Lung (tissue), 12 donors: Measurements from ENCODE around the gene TMEM114. TPM values are rescaled to one million over a fixed set of nuclear protein-coding genes. Genes with fewer than 3 reads are reported as not detected.

Source experiments
- ATAC-seq: fragments of 200-7000 bp; cut with Tn5 transposase; one replicate; pipeline ENCODE4 v1.9.1; 2020; ENCODE audit warnings: moderate number of reproducible peaks; ENCODE audit not compliant: insufficient read depth, low FRiP score
- DNase-seq, 3 donors: peaks; one replicate each; pipeline ENCODE4 v3.0.0-alpha.2; 2013 to 2017
- H3K27ac ChIP-seq, 2 donors: one replicate each; pipeline ENCODE4 v1.5.1; 2013; ENCODE audit warnings: mild to moderate bottlenecking in 2 of 2, moderate library complexity in 2 of 2, control low read depth in 1 of 2, inconsistent platforms in 1 of 2, low read depth in 1 of 2, low read length in 1 of 2
- H3K27me3 ChIP-seq, 3 donors: one replicate each; pipeline ENCODE4 v1.5.1; 2013; ENCODE audit warnings: low read length in 2 of 3; ENCODE audit not compliant: control insufficient read depth in 3 of 3, insufficient read depth in 3 of 3
- H3K36me3 ChIP-seq, 4 donors: one replicate each; pipeline ENCODE4 v1.5.1; 2013; ENCODE audit warnings: low read length in 4 of 4, mild to moderate bottlenecking in 1 of 4, moderate library complexity in 1 of 4; ENCODE audit not compliant: control insufficient read depth in 4 of 4, insufficient read depth in 4 of 4
- H3K4me1 ChIP-seq, 5 donors: one replicate each; pipeline ENCODE4 v1.5.1; 2013; ENCODE audit warnings: low read length in 5 of 5, mild to moderate bottlenecking in 2 of 5, moderate library complexity in 1 of 5; ENCODE audit not compliant: control insufficient read depth in 5 of 5, insufficient read depth in 5 of 5
- H3K4me3 ChIP-seq: one replicate; pipeline ENCODE4 v1.5.1; 2013; ENCODE audit warnings: mild to moderate bottlenecking, control low read depth, moderate library complexity
- H3K9ac ChIP-seq, 2 donors: one replicate each; pipeline ENCODE4 v1.5.1; 2013; ENCODE audit warnings: low read length in 2 of 2, control low read depth in 1 of 2; ENCODE audit not compliant: insufficient read depth in 1 of 2
- H3K9me3 ChIP-seq, 4 donors: one replicate each; pipeline ENCODE4 v1.5.1; 2013; ENCODE audit warnings: low read length in 3 of 4, mild to moderate bottlenecking in 1 of 4, moderate library complexity in 1 of 4; ENCODE audit not compliant: control insufficient read depth in 4 of 4, insufficient read depth in 3 of 4
- CTCF ChIP-seq: IDR thresholded peaks from 2 replicates; pipeline ENCODE4 v1.5.1; 2012; ENCODE audit warnings: mild to moderate bottlenecking; ENCODE audit errors: control extremely low read depth, extremely low read depth
- WGBS, 2 donors: extraction: QIAGEN DNeasy Blood & Tissue Kit; methylation state at CpG; one replicate each; pipeline ENCODE4 v1.1.7; 2013; 5-methylcytosine and 5-hydroxymethylcytosine counted together
- polyA plus RNA-seq, 2 donors: library from polyadenylated mRNA; stranded (reverse); fragments of 200-250 nt; gene quantifications; one replicate each; pipeline ENCODE4 v1.2.1, GENCODE V29; 2013
- total RNA-seq, 2 donors: library from RNA; depleted of rRNA in 1 of 2; stranded (reverse); fragments of >200 nt in 1 of 2; gene quantifications; one replicate each; pipeline ENCODE4 v1.2.1, GENCODE V29; 2014 to 2021
- donor health status: control.
- donor health status: control.
- donor health status: Bipolar disorder and iron deficiency.
- donor health status: healthy.
- donor health status: DM: yes; HTN: yes; CAD: no.

Gene TMEM114
- total and polyA plus RNA-seq, 4 donors = not detected

- 48 to 63% methylated on average over 5 of the region's 5 CpGs for WGBS, 2 donors
- no peak overlapping the region for H3K27ac ChIP-seq
- no peak for TF ChIP-seq CTCF
- no peaks in the 10 kb centered on the region for H3K36me3 ChIP-seq
- H3K9me3 ChIP-seq = no peaks in the 10 kb centered on the region
- no peak overlapping the region for H3K9ac ChIP-seq
- DNase-seq (peak in 1 of 3 donors; percentile 7), ATAC-seq (no peak)
- H3K27me3 ChIP-seq = no peaks in the 10 kb centered on the region
- H3K4me3 ChIP-seq = no peak overlapping the region
- no peaks in the 10 kb centered on the region for H3K4me1 ChIP-seq
These were observed 59.4 kb downstream of the TMEM114 start for GRCh38 chr16:8530752-8531384.

- Histone ChIP-seq H3K27me3 (peaks cover 0 to 2% (median 0%) of the 10 kb centered on the region in 3 donors), H3K4me3 (no peak overlapping the region), H3K27ac (no peak overlapping the region), H3K9ac (no peak overlapping the region), H3K36me3 (no peaks in the 10 kb centered on the region), H3K9me3 (no peaks in the 10 kb centered on the region), H3K4me1 (no peaks in the 10 kb centered on the region)
- 76 to 77% methylated on average over 5 of the region's 5 CpGs for WGBS, 2 donors
- DNase-seq = no peak
- TF ChIP-seq CTCF = no peak
- ATAC-seq = no peak
These were observed 61.8 kb downstream of the TMEM114 start for GRCh38 chr16:8528471-8528870.

- no peak for ATAC-seq
- peaks cover 0 to 2% (median 0%) of the 10 kb centered on the region in 3 donors for H3K27me3 ChIP-seq
- H3K9ac ChIP-seq = no peak overlapping the region
- TF ChIP-seq CTCF = no peak
- no peaks in the 10 kb centered on the region for H3K36me3 ChIP-seq
- WGBS, 2 donors = 85 to 86% methylated on average over 6 of the region's 6 CpGs
- peaks cover 0 to 1% (median 0%) of the 10 kb centered on the region in 4 donors for H3K9me3 ChIP-seq
- H3K4me1 ChIP-seq = no peaks in the 10 kb centered on the region
- H3K4me3 ChIP-seq = no peak overlapping the region
- no peak overlapping the region for H3K27ac ChIP-seq
- no peak for DNase-seq
These were observed 66.4 kb downstream of the TMEM114 start for GRCh38 chr16:8523932-8524331.

- Histone ChIP-seq H3K27ac (no peak overlapping the region), H3K27me3 (peaks cover 0 to 2% (median 0%) of the 10 kb centered on the region in 3 donors), H3K36me3 (no peaks in the 10 kb centered on the region), H3K9ac (no peak overlapping the region), H3K9me3 (peaks cover 0 to 1% (median 0%) of the 10 kb centered on the region in 4 donors), H3K4me1 (no peaks in the 10 kb centered on the region), H3K4me3 (no peak overlapping the region)
- TF ChIP-seq CTCF = no peak
- DNase-seq (no peak), ATAC-seq (no peak)
- 57 to 78% methylated on average over 7 of the region's 7 CpGs for WGBS, 2 donors
These were observed 67.6 kb downstream of the TMEM114 start for GRCh38 chr16:8522757-8523156.
